Ovary (tissue), 3 donors: ENCODE results near the gene ZNF358.

Experiments
- EP300 ChIP-seq: sonication (generic); formaldehyde crosslinking; IDR thresholded peaks from one replicate; pipeline ENCODE4 v1.6.1; 2017; ENCODE audit warnings: antibody characterized with exemption
- POLR2A ChIP-seq: fragments of 450-650 bp; IDR thresholded peaks from one replicate; pipeline ENCODE4 v1.6.1; 2017; ENCODE audit warnings: antibody characterized with exemption, mild to moderate bottlenecking, moderate library complexity
- TF ChIP-seq, protein P1 (sequence below), 3 donors: fragments of 450-650 bp in 2 of 3; fragments of 200-600 bp in 1 of 3; IDR thresholded peaks; one replicate each; pipeline versions ENCODE4 v1.5.1 to v1.8.0; 2016 to 2022; ENCODE audit warnings: antibody characterized with exemption in 3 of 3, mild to moderate bottlenecking in 1 of 3
- donor health status: DM: no; HTN: no; CAD: no.

DNA sequence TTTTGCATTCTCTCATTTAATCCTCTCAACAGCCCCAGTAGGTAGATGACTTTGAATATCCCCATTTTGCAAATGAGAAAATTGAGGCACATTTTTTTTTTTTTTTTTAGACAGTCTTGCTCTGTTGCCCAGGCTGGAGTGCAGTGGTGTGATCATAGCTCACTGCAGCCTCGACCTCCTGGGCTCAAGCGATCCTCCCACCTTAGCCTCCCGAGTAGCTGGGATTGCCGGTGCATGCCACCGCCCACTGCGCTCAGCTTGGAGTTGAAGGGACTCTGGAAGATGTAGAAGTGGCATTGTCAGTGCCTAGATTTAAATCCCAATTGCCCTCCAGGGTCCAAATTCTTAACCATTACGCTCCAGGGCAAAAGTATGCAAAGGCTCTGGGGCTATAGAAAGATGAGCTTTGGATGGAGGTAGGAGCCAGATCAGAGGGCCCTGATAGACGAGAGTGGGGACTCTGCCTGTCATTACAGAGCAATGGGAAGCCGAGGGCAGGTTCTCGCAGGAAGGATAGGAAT is 5.7 kb downstream of the ZNF358 start:
- no peak for TF ChIP-seq POLR2A
- TF ChIP-seq, protein P1, sequence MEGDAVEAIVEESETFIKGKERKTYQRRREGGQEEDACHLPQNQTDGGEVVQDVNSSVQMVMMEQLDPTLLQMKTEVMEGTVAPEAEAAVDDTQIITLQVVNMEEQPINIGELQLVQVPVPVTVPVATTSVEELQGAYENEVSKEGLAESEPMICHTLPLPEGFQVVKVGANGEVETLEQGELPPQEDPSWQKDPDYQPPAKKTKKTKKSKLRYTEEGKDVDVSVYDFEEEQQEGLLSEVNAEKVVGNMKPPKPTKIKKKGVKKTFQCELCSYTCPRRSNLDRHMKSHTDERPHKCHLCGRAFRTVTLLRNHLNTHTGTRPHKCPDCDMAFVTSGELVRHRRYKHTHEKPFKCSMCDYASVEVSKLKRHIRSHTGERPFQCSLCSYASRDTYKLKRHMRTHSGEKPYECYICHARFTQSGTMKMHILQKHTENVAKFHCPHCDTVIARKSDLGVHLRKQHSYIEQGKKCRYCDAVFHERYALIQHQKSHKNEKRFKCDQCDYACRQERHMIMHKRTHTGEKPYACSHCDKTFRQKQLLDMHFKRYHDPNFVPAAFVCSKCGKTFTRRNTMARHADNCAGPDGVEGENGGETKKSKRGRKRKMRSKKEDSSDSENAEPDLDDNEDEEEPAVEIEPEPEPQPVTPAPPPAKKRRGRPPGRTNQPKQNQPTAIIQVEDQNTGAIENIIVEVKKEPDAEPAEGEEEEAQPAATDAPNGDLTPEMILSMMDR (IDR thresholded peaks at IDR 0.05): no peak
- TF ChIP-seq EP300: no peak
